Measurements from ENCODE around the gene LRRC45. TPM values are rescaled to one million over a fixed set of nuclear protein-coding genes. Genes with fewer than 3 reads are reported as not detected.

The LRRC45 gene
- total RNA-seq, 3 donors from 2014 or later: 18.9 to 20.0 (median 19.8) TPM

DNA sequence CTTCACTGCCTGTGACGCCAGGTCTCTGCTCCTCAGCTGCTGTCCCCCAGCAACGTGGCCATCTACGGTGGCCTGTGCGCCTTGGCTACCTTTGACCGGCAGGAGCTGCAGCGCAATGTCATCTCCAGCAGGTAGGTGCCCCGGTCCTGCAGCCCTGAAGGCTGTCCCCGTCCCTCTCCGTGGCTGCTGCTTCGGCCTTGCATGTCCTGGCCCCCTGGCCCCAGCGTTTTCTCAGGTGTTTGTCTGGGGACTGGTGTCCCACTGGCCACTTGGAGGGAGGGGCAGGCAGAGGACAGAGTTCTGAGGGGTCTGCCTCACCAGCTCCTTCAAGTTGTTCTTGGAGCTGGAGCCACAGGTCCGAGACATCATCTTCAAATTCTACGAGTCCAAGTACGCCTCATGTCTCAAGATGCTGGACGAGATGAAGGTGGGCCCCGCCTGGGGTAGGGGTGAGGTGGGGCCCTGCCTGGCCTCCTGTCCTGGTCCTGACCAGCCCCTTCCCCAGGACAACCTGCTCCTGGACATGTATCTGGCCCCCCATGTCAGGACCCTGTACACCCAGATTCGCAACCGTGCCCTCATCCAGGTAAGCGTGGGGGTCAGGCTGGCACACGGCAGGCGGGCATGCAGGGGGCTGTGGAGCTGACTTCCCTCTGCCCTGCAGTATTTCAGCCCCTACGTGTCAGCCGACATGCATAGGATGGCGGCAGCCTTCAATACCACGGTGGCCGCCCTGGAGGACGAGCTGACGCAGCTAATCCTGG is 33.0 kb downstream of the LRRC45 start:
- no peaks in the 10 kb centered on the region for H3K9me3 ChIP-seq
- H3K4me1 ChIP-seq (ENCODE audit: low read depth): peaks cover 11% of the 10 kb centered on the region
- intact Hi-C loops (cut with DNase I, micrococcal nuclease): no loop called here
- H3K36me3 ChIP-seq (ENCODE audit: low read depth): no peaks in the 10 kb centered on the region
- ATAC-seq (no peak), DNase-seq (peak in 1 of 3 donors; percentile 49)
- TF ChIP-seq, protein P1, sequence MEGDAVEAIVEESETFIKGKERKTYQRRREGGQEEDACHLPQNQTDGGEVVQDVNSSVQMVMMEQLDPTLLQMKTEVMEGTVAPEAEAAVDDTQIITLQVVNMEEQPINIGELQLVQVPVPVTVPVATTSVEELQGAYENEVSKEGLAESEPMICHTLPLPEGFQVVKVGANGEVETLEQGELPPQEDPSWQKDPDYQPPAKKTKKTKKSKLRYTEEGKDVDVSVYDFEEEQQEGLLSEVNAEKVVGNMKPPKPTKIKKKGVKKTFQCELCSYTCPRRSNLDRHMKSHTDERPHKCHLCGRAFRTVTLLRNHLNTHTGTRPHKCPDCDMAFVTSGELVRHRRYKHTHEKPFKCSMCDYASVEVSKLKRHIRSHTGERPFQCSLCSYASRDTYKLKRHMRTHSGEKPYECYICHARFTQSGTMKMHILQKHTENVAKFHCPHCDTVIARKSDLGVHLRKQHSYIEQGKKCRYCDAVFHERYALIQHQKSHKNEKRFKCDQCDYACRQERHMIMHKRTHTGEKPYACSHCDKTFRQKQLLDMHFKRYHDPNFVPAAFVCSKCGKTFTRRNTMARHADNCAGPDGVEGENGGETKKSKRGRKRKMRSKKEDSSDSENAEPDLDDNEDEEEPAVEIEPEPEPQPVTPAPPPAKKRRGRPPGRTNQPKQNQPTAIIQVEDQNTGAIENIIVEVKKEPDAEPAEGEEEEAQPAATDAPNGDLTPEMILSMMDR (IDR thresholded peaks at IDR 0.05): no peak
- no peak overlapping the region for H3K4me3 ChIP-seq

DNA sequence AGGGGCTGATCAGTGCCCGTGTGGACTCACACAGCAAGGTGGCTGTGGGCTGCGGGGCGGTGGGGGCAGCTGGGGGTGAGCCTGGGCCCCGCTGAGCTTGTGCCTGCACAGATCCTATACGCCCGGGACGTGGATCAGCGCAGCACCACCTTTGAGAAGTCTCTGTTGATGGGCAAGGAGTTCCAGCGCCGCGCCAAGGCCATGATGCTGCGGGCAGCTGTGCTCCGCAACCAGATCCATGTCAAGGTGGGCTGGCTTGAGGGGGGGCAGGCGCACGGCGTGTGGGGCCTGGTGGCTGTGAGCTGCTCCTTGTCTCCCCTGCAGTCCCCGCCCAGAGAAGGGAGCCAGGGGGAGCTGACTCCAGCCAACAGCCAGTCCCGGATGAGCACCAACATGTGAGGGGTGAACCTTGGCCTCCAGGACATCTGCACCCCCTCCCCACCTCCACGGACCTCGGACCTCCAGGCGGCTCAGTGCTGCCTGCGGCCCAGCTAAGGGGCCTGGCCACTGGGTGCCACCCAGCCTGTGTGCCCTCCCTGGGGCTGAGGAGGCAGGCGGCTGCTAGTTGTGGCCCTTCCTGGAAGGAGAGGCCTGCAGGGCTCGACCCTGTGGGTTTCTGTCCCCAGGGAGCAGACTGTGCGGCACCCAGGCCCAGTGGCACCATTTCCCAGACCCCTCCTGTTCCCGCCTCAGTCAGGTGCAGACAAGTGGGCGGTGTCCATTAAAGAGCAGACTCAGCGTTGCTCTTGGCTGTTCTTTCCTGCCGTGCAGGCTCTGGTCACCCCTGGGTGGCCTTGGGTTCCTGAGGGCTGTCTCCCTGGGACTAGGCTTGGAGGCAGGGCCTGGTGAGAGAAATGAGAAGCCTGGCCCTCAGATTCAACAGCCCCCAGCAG is 33.9 kb downstream of the LRRC45 start:
- Histone ChIP-seq H3K4me3 (no peak overlapping the region), H3K36me3 (ENCODE audit: low read depth) (no peaks in the 10 kb centered on the region), H3K4me1 (ENCODE audit: low read depth) (peaks cover 11% of the 10 kb centered on the region), H3K9me3 (no peaks in the 10 kb centered on the region)
- ATAC-seq: no peak
- DNase-seq: peak in 1 of 3 donors; percentile 48
- TF ChIP-seq, protein P1 (IDR thresholded peaks at IDR 0.05): no peak
- intact Hi-C loops (cut with DNase I, micrococcal nuclease): no loop called here

DNA sequence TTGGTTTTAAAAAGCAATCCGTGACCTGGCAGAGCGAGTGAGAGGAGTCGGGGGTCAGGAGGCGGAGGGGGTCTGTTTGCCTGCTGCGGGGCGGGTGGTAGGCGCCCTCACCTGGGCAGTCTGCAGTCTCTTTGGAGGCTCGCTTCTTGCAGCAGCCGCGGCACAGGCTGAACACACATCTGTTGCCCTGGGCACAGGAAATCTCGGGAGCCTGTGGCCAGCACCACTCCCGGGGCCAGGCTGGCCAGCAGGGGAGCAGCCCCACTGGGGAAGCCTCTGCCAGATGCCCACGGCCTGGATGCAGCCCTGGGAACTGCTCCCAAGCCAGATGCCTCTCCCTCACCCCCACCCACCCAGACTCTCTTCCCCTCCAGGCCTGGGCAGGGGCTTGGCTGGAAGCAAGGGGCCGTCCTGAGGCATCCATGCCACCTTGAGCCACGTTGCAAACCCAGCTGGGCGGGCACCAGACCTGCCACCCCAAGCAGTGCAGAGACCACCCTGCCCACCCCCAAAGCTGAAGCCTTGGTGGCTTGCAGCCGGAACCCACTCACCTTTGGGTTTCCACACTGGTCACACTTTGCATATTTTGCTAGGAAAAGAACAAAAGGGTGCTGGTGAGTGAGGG is 35.2 kb downstream of the LRRC45 start:
- ATAC-seq: no peak
- intact Hi-C loops (cut with DNase I, micrococcal nuclease): no loop called here
- DNase-seq: peak in 1 of 3 donors; percentile 42
- Histone ChIP-seq H3K9me3 (no peaks in the 10 kb centered on the region), H3K4me1 (ENCODE audit: low read depth) (peaks cover under 1% of the 10 kb centered on the region), H3K36me3 (ENCODE audit: low read depth) (no peaks in the 10 kb centered on the region), H3K4me3 (no peak overlapping the region)
- TF ChIP-seq, protein P1 (IDR thresholded peaks at IDR 0.05): no peak

DNA sequence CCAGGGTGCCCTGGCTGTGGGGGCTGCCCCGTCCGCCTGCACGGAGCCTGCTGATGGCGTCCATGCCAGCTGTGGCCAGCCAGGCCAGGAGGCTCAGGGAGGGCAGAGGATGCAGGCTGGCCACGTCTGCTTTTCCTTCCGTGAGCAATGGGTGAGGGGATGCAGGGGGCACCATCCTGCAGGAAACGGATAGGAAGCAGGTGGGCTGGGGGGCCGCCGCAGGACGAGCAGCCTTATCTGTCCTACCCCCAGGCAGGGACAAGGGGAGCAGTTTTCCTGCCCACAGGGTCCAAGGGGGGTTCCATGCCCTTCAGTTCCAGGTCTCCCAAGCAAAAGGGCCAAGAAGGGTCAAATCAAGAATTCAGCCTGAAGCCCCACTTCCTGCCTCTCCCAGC is 35.7 kb downstream of the LRRC45 start:
- TF ChIP-seq, protein P1 (IDR thresholded peaks at IDR 0.05): no peak
- intact Hi-C loops (cut with DNase I, micrococcal nuclease): no loop called here
- no peak for DNase-seq
- ATAC-seq: no peak
- Histone ChIP-seq H3K9me3 (no peaks in the 10 kb centered on the region), H3K4me1 (ENCODE audit: low read depth) (no peaks in the 10 kb centered on the region), H3K4me3 (no peak overlapping the region), H3K36me3 (ENCODE audit: low read depth) (no peaks in the 10 kb centered on the region)

DNA sequence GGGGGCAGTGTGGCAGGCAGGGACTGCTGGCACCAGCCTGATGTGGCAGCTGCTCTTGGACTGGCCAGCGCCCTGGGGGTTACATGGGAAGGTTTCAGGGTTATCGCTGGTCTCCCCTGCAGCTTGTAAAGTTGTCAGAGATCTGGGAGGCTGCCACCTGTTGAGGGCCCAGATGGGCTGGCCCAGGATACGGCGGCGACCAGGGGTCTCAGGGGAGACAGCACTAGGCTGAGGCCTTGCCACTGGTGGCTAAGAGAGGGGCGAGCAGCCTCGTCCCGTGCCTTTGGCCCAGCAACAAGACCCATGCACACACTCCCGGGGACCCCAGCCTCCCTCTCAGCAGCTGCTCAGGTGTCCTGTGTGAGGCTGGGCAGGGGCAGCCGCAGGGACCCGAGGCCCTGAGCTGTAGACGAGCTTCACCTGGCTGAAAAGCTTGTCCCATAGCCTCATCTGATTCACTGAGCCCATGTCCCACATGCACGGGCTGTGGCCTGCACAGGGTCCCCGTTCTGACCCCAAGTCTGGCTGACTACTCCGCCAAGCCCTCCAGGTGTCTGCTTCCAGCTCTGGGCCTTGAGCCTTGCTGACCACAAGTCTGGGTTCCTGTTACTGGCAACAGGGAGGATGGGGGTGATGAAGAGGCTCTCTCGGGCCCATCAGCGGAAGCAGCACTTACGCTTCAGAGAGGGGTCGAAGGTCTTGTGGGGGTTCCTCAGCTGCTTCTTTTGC is 36.3 kb downstream of the LRRC45 start:
- ATAC-seq (no peak), DNase-seq (peak in 1 of 3 donors; percentile 43)
- peaks cover 5% of the 10 kb centered on the region for H3K4me1 ChIP-seq (ENCODE audit: low read depth)
- intact Hi-C loops (cut with DNase I, micrococcal nuclease): no loop called here
- no peaks in the 10 kb centered on the region for H3K9me3 ChIP-seq
- H3K4me3 ChIP-seq: no peak overlapping the region
- TF ChIP-seq, protein P1 (IDR thresholded peaks at IDR 0.05): no peak
- no peaks in the 10 kb centered on the region for H3K36me3 ChIP-seq (ENCODE audit: low read depth)
